Heart right ventricle (tissue), 16 donors: ENCODE data around the gene DDX19B. TPM values are rescaled to one million over a fixed set of nuclear protein-coding genes. Genes with fewer than 3 reads are reported as not detected.
"Not testable (repeated sequence)": the region's sequence is repeated elsewhere in the genome, so short reads cannot be mapped to it uniquely, and the experiment has no call there.

ENCODE experiments used
- ATAC-seq, 8 donors: fragments of 200-7000 bp; cut with Tn5 transposase; one replicate each; pipeline ENCODE4 v1.9.1; 2020; ENCODE audit warnings: mild to moderate bottlenecking in 8 of 8, moderate library complexity in 8 of 8, moderate number of reproducible peaks in 1 of 8
- DNase-seq, 2 donors: peaks; one replicate each; pipeline ENCODE4 v3.0.0-alpha.2; 2020
- H3K27ac ChIP-seq, 10 donors: fragments of 200-600 bp; sonication (generic) in 2 of 10; one replicate each; pipeline versions ENCODE4 v1.5.0 to v1.8.0; 2020 to 2022; ENCODE audit warnings: mild to moderate bottlenecking in 3 of 10
- H3K27me3 ChIP-seq, 7 donors: fragments of 200-600 bp; one replicate each; pipeline ENCODE4 v1.8.0; 2021 to 2022; ENCODE audit warnings: mild to moderate bottlenecking in 2 of 7
- H3K36me3 ChIP-seq, 9 donors: fragments of 200-600 bp; sonication (generic) in 1 of 9; one replicate each; pipeline versions ENCODE4 v1.5.0 to v1.8.0; 2020 to 2022; ENCODE audit warnings: mild to moderate bottlenecking in 2 of 9
- H3K4me1 ChIP-seq, 9 donors: fragments of 200-600 bp; sonication (generic) in 1 of 9; one replicate each; pipeline versions ENCODE4 v1.5.0 to v1.8.0; 2020 to 2022; ENCODE audit warnings: mild to moderate bottlenecking in 4 of 9
- H3K4me3 ChIP-seq, 10 donors: fragments of 200-600 bp; sonication (generic) in 2 of 10; one replicate each; pipeline versions ENCODE4 v1.5.0 to v1.8.0; 2020 to 2022; ENCODE audit warnings: mild to moderate bottlenecking in 7 of 10, moderate library complexity in 2 of 10
- H3K9me3 ChIP-seq, 11 donors: fragments of 200-600 bp in 10 of 11; sonication (generic) in 2 of 11; one replicate each; pipeline versions ENCODE4 v1.5.0 to v1.8.0; 2013 to 2022; ENCODE audit warnings: mild to moderate bottlenecking in 2 of 11, control low read depth in 1 of 11, moderate library complexity in 1 of 11
- WGBS, 2 donors: extraction: QIAGEN DNeasy Blood & Tissue Kit; methylation state at CpG; one replicate each; pipeline ENCODE4 v1.1.7; 2013; ENCODE audit warnings: inconsistent platforms in 1 of 2; 5-methylcytosine and 5-hydroxymethylcytosine counted together
- intact Hi-C, 10 donors: fragments of 100-400 bp; cut with DNase I; formaldehyde crosslinking; loops; one replicate each; pipeline versions ENCODE4 v1.11.1 to v1.14.2; 2022
- polyA plus RNA-seq, 2 donors: library from polyadenylated mRNA; stranded (reverse); fragments of 200-250 nt; gene quantifications; one replicate each; pipeline ENCODE4 v1.2.3, GENCODE V29; 2013
- total RNA-seq, 10 donors: library from RNA; stranded (reverse); fragmentation: NEBNext Ultra II Directional in 3 of 10; extraction: Animal tissue kit (Norgen Biotek cat#: 25700) in 3 of 10; gene quantifications; one replicate each; pipeline versions ENCODE4 v1.2.1 to v1.2.4, GENCODE V29; 2021 to 2023
- TF ChIP-seq, protein P1 (sequence below), 9 donors: fragments of 200-600 bp; sonication (generic) in 2 of 9; IDR thresholded peaks; one replicate each; pipeline versions ENCODE4 v1.5.0 to v1.8.0; 2021 to 2022; ENCODE audit warnings: antibody characterized with exemption in 9 of 9, mild to moderate bottlenecking in 5 of 9, moderate library complexity in 1 of 9
- donor health status: Arrhythmogenic right ventricular cardiomyopathy.
- donor health status: ischemic (EF 13 %, LVEDD 7.1; RV severe dilation, severe dysfunction).
- donor health status: healthy with polysubstance abuse.
- donor health status: DM: no; HTN: yes; CAD: no.
- donor health status: DM: no; HTN: no; CAD: no.
- donor health status: ischemic (EF 25% LVEDD 6.9; RV normal size, moderate dysfunction).
- donor health status: ischemic (EF 25% LVEDD 5.7; RV mildly dilated, moderate dysfunction).
- donor health status: healthy.
- donor health status: DM: yes; HTN: yes; CAD: no.
- donor health status: Ischemic cardiomyopathy.
- donor health status: ischemic (EF 35%, LVEDD 5.7; RV mildly dilated, moderate dysfunction).
- donor health status: nonischemic (EF 11% LVEDD 7.7; RV severe dilation, severe dysfunction).
- donor health status: DM: yes; HTN: yes; CAD: no.
- donor health status: PGD.
- donor health status: ischemic (EF 29% LVEDD 5.4; RV normal size, mild dysfunction).
- donor health status: nonischemic (EF 23%, LVEDD 6.1; RV moderate dilation, normal function).

DDX19B gene
- total and polyA plus RNA-seq, 12 donors = 11.6 to 25.3 (median 20.2) TPM

DNA sequence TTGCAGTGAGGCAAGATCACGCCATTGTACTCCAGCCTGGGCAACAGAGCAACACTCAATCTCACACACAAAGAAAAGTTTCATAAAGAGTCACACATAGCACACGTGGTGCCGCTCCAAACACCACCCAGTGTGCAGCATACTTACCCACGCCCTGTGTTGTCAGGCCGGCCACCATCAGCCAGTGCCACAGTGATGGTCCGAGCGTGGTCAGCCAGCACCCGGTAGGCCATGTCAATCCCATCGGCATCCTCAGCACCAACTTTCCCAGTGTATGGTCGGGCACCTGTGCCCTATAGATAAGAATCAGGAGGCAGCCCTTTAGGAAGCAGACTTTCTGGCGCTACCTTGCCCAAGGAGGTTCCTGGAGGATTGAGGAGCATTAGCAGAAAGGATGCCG, 29.5 kb upstream of the DDX19B start:
- Histone ChIP-seq H3K4me1 (no peaks in the 10 kb centered on the region), H3K36me3 (peaks cover 8 to 100% (median 88%) of the 10 kb centered on the region in 9 donors), H3K4me3 (no peak overlapping the region), H3K27me3 (no peaks in the 10 kb centered on the region), H3K27ac (no peak overlapping the region), H3K9me3 (no peaks in the 10 kb centered on the region)
- ATAC-seq = peak in 1 of 8 donors; percentile 25
- intact Hi-C loops = loop anchor here in 2 of 10 donors (10.0 kb wide), 2 partner anchors 105 to 115 kb away; no protein-coding TSS in a partner anchor
- TF ChIP-seq, protein P1, sequence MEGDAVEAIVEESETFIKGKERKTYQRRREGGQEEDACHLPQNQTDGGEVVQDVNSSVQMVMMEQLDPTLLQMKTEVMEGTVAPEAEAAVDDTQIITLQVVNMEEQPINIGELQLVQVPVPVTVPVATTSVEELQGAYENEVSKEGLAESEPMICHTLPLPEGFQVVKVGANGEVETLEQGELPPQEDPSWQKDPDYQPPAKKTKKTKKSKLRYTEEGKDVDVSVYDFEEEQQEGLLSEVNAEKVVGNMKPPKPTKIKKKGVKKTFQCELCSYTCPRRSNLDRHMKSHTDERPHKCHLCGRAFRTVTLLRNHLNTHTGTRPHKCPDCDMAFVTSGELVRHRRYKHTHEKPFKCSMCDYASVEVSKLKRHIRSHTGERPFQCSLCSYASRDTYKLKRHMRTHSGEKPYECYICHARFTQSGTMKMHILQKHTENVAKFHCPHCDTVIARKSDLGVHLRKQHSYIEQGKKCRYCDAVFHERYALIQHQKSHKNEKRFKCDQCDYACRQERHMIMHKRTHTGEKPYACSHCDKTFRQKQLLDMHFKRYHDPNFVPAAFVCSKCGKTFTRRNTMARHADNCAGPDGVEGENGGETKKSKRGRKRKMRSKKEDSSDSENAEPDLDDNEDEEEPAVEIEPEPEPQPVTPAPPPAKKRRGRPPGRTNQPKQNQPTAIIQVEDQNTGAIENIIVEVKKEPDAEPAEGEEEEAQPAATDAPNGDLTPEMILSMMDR (IDR thresholded peaks at IDR 0.05) = no peak
- no peak for DNase-seq
- WGBS, 2 donors = 90 to 92% methylated on average over 12 of the region's 12 CpGs

DNA sequence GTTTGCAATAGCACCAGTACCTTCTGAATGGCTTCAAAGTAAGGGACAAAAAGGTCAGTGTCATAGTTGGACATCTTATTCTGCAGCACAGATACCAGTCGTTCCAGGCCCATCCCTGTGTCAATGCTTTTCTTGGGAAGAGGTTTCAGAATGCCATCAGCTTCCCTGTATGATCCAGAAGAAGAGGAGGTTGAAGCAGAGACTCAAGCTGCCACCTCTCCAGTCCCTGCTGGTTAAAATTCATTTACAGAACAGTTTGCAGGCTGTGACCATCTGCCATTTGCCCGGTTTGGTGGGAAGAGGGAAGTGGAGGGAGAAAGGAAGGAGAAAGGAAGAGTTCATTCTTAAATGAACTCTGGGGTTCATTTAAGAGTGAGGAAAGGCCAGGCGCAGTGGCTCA, 28.8 kb upstream of the DDX19B start:
- Histone ChIP-seq H3K9me3 (no peaks in the 10 kb centered on the region), H3K4me1 (no peaks in the 10 kb centered on the region), H3K27ac (no peak overlapping the region), H3K4me3 (no peak overlapping the region), H3K36me3 (peaks cover 8 to 100% (median 88%) of the 10 kb centered on the region in 9 donors), H3K27me3 (no peaks in the 10 kb centered on the region)
- ATAC-seq = no peak
- WGBS, 2 donors = 86 to 91% methylated on average over 3 of the region's 3 CpGs
- intact Hi-C loops = no loop called here
- no peak for DNase-seq
- TF ChIP-seq, protein P1 (IDR thresholded peaks at IDR 0.05) = no peak

DNA sequence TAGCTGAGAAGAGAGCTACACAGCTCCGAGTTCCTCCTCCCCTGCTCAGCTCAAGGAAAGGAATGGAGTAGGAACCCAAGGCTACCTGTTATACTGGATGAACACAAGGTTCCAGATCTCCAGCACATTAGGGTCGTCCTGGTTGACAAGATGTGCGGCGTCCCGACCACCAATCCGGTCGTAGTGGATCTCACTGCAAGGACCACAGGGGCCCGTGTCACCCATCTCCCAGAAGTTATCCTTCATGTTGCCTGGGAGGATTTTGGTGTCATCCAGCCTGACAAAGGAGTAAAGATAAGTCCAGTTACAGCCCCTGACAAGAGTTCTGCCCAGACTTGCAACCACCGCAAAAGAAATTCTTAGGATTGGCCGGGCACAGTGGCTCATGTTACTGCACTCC, 27.3 kb upstream of the DDX19B start:
- peaks cover 13 to 100% (median 82%) of the 10 kb centered on the region in 9 donors for H3K36me3 ChIP-seq
- H3K9me3 ChIP-seq = no peaks in the 10 kb centered on the region
- H3K4me1 ChIP-seq = peaks cover 0 to 8% (median 6%) of the 10 kb centered on the region in 9 donors
- ATAC-seq (no peak), DNase-seq (no peak)
- TF ChIP-seq, protein P1 (IDR thresholded peaks at IDR 0.05) = no peak
- intact Hi-C loops = no loop called here
- H3K27ac ChIP-seq = no peak overlapping the region
- H3K4me3 ChIP-seq = no peak overlapping the region
- 95 to 96% methylated on average over 10 of the region's 10 CpGs for WGBS, 2 donors
- H3K27me3 ChIP-seq = no peaks in the 10 kb centered on the region

DNA sequence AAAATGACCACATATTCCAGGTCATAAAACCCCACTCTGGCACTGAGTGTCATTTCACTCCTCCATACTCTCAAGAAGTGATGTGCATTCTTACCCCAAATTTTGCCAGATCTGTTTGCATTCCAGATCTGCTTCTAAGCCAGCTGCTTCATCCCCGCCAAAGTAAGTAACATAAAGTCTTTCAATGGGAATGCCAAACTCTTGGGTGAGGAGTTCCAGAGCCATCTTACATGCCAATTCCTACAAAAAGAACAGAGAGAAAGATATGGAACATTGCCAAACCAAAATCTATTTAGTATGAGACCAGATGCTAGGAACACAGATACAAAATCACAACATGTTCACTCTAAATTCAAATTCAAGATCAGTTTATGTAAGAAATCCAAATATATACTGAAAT, 22.6 kb upstream of the DDX19B start:
- intact Hi-C loops = no loop called here
- H3K36me3 ChIP-seq = peaks cover 0 to 100% (median 79%) of the 10 kb centered on the region in 9 donors
- no peaks in the 10 kb centered on the region for H3K9me3 ChIP-seq
- ATAC-seq (no peak), DNase-seq (no peak)
- H3K4me1 ChIP-seq = peaks cover 0 to 9% (median 6%) of the 10 kb centered on the region in 9 donors
- no peak overlapping the region for H3K4me3 ChIP-seq
- TF ChIP-seq, protein P1 (IDR thresholded peaks at IDR 0.05) = no peak
- 53 to 67% methylated on average over 1 of the region's 1 CpG for WGBS, 2 donors
- no peak overlapping the region for H3K27ac ChIP-seq
- no peaks in the 10 kb centered on the region for H3K27me3 ChIP-seq

DNA sequence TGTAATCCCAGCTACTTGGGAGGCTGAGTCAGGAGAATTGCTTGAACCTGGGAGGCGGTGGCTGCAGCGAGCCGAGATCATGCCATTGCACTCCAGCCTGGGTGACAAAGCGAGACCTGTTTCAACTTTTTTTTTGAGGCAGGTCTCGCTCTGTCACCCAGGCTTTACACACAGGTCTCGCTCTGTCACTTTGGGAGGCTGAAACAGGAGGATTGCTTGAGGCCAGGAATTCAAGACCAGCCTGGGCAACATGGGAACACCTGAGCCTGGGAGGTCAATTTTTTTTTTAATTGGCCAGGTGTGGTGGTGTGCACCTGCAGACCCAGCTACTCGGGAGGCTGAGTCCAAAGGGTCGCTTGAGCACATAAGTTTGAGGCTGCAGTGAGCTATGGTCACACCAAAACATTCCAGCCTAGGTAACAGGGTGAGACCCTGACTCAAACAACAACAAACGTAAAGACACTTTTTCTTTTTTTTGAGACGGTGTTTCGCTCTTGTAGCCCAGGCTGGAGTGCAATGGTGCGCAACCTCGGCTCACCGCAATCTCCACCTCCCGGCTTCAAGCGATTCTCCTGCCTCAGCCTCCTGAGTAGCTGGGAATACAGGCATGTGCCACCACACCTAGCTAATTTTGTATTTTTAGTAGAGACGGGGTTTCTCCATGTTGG, 11.5 kb upstream of the DDX19B start:
- peak overlapping the region in 1 of 10 donors; percentile 91 for H3K27ac ChIP-seq
- DNase-seq, intact Hi-C loops, H3K27me3 ChIP-seq, ATAC-seq, H3K9me3 ChIP-seq: not testable (repeated sequence)
- H3K4me1 ChIP-seq = peaks cover 0 to 23% (median 16%) of the 10 kb centered on the region in 9 donors
- peaks cover 0 to 34% (median 4%) of the 10 kb centered on the region in 9 donors for H3K36me3 ChIP-seq
- WGBS, 2 donors = 97 to 98% methylated on average over 17 of the region's 17 CpGs
- H3K4me3 ChIP-seq = peak overlapping the region in 5 of 10 donors; percentile 65 to 92 (median 82)
